D721Med (cell line): ENCODE results near the gene ANKRD28.

Source experiments
- DNase-seq: peaks from one replicate; pipeline ENCODE4 v3.0.0; 2011; ENCODE audit warnings: low spot score; ENCODE audit not compliant: insufficient read length
- FAIRE-seq: peaks from 2 replicates; lab custom pipeline; 2011; peaks lifted over from hg19 to GRCh38; lab: Jason Lieb, UNC
- CTCF ChIP-seq: IDR thresholded peaks from 2 replicates; pipeline ENCODE4 v1.5.1; 2012; ENCODE audit warnings: mild to moderate bottlenecking, control low read depth; ENCODE audit not compliant: insufficient read depth; ENCODE audit errors: missing control alignments

Gene ANKRD28

GRCh38 chr3:15787941-15788340, 9.8 kb downstream of the ANKRD28 start:
- FAIRE-seq: no peak

GRCh38 chr3:15787526-15787925, 10.3 kb downstream of the ANKRD28 start:
- no peak for FAIRE-seq
- TF ChIP-seq CTCF: no peak

More at GRCh38 chr3:15787941-15788340, 9.8 kb downstream of the ANKRD28 start:
- TF ChIP-seq CTCF: no peak
- DNase-seq: no peak

GRCh38 chr3:15783361-15783969, 14.3 kb downstream of the ANKRD28 start:
- TF ChIP-seq CTCF: no peak
- FAIRE-seq: no peak
- no peak for DNase-seq

More at GRCh38 chr3:15787526-15787925, 10.3 kb downstream of the ANKRD28 start:
- no peak for DNase-seq

- TF ChIP-seq CTCF: no peak
- DNase-seq: no peak
- FAIRE-seq: no peak
These were observed 15.3 kb downstream of the ANKRD28 start for GRCh38 chr3:15782429-15782828.

- TF ChIP-seq CTCF: no peak
- FAIRE-seq (peak; percentile 11), DNase-seq (no peak)
These were observed 16.0 kb downstream of the ANKRD28 start for GRCh38 chr3:15781637-15782402.

GRCh38 chr3:15781131-15781530, 16.6 kb downstream of the ANKRD28 start:
- TF ChIP-seq CTCF: no peak
- DNase-seq (no peak), FAIRE-seq (no peak)

- FAIRE-seq (no peak), DNase-seq (no peak)
- TF ChIP-seq CTCF: no peak
These were observed 18.7 kb downstream of the ANKRD28 start for GRCh38 chr3:15779111-15779510.
